Globus pallidus (tissue), 1 donor: ENCODE results near the gene PTPRN2.
"Not testable (repeated sequence)": the region's sequence is repeated elsewhere in the genome, so short reads cannot be mapped to it uniquely, and the experiment has no call there.

Source experiments
- DNase-seq: peaks from one replicate; pipeline ENCODE4 v3.0.0-alpha.2; 2015; ENCODE audit warnings: low spot score

The PTPRN2 gene

DNA sequence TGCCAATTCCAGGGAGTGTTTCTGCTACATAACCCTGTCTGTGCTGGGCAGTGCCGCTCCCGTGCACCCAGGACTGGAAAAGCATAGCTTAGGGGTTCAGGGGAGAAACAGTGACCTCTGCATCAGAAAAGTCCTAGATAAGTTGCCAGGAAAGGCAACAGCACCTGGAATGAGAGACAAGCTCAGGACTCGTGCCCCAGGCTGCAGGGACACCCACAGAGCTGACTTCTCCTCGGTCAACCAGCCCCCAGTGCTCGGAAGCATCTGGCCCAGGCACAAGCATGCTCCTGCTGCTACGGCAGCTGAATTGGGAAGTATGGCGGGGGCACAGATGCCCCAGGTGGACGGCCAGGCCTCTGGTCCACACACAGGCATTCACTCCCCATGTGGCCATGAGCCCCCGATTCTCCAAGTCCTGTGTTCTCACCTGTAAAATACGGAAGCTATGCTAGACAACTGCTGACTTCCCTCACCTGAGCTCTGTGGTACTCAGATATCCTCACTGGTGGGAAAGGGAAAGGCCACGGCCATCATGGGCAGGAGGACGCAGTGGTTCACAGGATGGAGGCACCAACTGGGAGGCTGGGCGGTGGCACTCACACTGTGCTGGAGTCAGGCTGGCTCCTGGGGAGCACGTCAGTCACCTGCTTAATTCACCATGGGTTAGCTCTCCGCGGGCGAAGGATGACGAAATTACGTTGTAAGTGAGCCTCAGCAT, 220.5 kb downstream of the PTPRN2 start:
- no peak for DNase-seq

DNA sequence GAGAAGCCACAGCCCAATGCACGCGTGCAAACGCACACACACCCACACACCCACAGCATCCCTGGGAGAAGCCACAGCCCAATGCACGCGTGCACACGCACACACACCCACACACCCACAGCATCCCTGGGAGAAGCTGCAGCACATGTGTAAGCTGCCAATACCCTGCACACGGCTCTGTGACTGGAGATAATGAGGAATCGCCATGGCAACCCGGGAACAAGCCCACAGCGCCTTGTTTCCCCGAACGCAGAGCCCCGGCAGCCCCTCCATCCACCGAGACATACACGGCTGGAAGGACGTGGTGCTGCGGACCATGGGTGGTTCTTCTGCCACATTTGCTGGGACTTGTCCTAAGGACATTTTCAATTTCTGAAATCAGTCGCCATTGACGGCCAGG, 221.3 kb downstream of the PTPRN2 start:
- DNase-seq = no peak

DNA sequence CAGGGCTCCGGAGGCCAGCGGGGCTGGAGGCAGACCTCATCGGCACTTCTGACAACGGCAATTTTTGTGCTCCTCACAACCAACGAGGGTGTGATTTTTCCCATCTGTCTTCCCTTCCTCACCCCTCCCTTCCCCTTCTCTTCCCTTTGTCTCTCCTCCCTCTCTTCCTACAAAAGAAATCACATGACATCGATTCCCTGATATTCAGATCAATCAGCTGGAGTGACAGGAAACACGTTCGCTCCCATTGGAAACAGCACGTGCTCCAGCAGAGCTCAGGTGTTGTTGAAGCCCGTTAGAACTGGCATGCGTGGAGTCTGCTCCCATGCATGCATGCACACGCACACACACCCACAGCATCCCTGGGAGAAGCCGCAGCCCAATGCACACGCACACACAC, 222.4 kb downstream of the PTPRN2 start:
- no peak for DNase-seq

- no peak for DNase-seq
Measured at GRCh38 chr7:158364451-158364850, 223.2 kb downstream of the PTPRN2 start.

DNA sequence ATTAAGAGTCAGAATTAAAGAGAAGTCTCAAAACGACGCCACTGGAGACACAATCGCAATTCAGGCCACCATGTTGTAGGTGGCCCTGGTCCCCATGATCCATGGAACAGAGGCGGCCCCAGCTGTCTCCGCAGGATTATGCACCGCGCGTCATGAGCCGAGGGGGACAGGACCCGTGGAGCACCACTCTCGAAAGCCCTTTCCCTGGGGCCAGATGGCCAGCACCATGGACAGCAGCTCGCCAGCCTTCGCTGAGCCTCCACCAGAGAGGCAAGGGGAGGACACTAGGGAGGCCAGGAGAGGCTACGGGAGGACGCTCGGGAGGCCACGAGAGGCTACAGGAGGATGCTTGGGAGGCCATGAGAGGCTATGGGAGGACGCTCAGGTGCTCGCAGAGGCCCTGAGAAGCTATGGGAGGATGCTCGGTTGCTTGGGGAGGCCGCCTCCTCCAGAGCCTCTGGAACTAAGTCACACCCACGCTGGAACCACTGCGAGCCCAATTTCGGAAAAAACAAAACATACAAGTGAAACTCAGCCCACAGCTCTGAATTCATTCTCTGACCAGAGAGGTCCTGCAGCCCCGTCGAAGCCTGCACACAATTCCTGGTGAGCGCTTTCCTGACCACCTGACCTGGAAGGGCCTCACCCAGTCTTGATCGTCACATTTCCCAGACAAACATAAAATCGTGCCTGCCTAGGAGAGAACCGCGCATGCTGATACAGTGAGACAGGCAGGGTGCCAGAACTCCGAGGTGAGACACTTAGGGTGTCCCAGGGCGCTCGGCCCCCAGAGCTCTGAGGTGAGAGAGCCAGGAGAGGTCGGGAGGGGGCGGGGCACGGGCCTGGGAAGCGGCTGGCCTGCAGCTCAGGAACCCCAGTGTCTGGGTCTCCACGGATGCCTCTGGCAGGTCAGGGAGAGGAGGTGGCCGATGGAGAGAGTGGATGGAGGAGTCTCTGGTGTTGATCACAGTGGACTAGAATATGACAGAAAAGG, 224.4 kb downstream of the PTPRN2 start:
- no peak for DNase-seq

- DNase-seq = no peak
Measured at GRCh38 chr7:158362001-158362400, 225.6 kb downstream of the PTPRN2 start.

- no peak for DNase-seq
Measured at GRCh38 chr7:158361326-158361946, 226.2 kb downstream of the PTPRN2 start.

GRCh38 chr7:158358926-158359645, 228.5 kb downstream of the PTPRN2 start:
- no peak for DNase-seq

- no peak for DNase-seq
Measured at GRCh38 chr7:158357898-158358821, 229.5 kb downstream of the PTPRN2 start.

DNA sequence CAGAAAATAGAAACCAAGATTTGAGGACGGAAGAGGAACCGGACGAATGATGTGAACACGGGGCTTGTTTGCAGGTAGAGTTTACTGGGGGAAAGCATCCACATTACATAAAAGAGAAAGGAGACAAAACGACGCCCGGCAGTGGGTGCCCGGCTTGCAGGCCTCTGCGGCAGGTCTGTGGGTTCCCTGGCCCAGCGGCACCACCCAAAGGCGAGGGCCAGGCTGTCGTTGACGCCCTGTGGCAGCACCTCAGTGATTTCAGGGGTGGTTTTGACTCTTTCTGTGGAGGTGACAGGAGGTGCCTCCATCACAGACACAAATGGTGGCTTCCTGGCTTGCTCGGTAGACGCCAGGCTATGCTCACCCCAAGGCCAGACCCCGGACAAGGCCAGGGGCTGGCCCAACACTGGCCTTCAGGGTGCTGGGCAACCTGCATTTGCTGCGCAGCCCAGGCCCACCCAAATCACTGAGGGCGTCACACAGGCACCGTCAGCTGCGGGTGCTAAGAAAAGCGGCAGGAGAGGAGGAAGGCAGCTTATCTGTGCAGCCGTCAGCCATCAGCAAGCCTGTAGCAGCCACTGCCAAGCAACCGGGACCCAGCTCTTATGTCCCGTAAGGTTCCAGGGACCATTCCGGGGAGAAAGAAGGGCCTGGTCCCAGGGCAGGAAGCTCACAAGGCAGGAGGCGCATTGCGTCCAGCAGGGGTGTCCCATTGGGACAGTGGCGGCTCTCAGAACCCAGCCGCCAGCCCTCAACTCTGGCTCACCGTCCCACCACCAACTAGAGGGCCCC, 230.3 kb downstream of the PTPRN2 start:
- DNase-seq = no peak

DNA sequence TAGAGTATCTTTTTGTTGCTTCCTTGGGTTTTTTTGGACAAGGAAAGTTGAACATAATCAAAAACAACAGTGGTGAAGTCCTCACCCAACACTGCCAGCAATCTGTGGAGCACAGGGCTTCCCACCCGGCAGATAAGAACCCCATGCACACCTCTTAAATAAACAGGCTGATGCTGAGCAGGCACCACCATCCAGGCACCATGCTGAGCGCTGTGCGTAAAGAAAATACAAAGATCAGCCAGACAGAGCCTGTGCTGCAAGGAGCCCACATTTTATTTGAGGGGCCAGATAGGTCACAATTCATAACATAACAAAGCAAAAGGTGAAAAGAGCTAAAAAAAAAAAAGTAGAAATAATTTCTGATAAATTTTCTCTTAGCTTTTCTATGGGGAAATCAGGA, 231.2 kb downstream of the PTPRN2 start:
- no peak for DNase-seq

GRCh38 chr7:158355456-158356065, 232.1 kb downstream of the PTPRN2 start:
- DNase-seq = no peak

DNA sequence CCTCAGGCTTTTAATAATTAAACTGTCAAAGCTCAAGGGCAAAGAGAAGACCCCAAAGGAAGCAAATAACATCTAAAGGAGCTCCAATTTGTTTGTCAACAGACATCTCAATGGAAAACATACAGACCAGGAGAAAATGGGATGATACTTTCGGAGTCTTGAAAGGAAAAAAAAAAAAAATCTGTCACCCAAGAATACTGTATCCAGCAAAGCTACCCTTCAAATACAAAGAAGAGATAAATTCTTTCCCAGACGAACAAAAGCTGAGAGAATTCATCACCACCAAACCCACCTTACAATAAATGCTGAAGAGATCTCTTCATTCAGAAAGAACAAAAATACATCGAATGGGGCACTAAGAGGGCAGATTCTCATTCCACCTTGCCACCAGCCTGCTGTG, 232.8 kb downstream of the PTPRN2 start:
- DNase-seq = no peak

DNA sequence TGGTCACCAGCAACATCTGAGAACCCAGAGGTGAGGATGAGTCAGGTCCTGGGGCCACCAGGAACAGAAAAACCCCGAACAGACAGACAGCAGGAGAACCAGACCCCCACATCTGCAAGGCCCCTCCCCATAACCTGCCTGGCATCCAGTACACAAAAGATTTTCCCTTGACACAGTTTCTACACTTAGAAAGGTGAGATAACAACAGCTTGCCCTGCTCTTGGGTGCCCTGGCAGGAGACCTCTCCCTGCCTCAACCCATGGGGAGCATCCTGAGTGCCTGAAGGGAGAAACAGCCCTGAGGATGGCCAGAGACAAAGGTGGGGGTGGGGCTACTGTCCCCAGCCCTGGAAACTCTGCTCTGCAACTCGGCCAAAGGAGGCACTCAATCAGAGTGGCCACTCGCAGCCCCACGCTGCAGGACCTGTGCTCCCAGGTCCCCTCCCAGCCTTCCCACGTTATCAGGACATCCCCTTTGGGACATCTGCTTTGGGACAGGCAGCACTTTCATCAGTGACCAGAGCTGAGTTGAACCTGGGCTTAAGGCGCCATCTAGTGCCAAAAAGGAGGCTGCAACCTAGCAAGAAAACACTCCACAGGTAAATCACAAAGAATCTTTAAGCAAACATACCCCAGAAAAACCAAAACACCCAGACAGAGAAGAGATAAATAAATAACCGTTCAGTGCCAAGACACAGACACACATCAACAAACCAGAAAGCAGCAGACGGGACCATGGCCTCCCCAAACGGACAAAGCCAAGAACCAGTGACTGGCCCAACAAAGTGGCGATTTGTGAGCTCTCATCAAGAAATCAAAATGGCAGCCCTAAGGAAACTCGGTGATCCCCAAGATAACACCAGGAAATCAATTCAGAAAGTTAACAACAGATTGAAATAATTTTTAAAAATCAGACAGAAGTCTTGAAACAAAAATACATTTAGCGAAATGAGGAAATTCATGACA, 233.7 kb downstream of the PTPRN2 start:
- DNase-seq = no peak

- not testable (repeated sequence) for DNase-seq
Measured at GRCh38 chr7:158351899-158352729, 235.5 kb downstream of the PTPRN2 start.

DNA sequence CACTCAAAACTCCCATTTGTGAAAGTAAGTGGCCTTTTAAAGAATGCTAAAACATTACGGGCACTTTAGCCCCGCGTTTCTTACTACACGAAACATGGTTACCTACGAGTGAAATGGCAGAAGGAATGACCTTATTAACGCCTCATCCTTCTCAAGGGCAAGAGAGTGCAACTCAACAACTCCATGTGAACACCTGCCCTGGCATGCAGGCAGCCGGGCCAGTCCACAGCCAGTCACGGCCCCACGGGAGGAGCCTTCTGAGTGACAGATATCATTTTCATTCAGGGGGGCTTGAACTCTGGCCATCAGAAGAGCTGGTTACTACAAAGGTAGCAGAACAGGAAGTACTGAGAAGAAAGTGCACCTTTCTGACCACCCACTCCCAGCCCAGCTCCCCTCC, 236.1 kb downstream of the PTPRN2 start:
- DNase-seq = no peak

DNA sequence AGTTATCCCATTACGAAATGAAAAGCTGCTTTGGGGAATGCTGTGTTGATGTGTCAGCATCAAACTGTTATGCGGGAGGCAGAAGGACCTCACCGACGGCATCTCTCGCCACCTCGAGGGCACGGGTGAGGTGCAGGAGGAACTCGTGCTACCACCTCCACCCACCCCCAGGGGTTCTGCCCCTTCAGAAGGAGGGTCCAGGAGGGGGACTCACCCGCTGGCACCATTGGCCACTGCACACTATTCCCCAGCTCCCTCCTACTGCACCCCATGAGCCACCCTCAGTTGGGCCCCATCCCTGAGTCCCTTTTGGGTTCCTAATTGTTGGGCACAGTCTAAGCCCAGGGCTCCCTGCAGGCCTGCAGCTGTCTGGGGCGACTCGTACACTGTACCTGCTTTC, 236.6 kb downstream of the PTPRN2 start:
- no peak for DNase-seq
